ENCODE data around the gene TTC3. TPM values are rescaled to one million over a fixed set of nuclear protein-coding genes. Genes with fewer than 3 reads are reported as not detected.

Gene TTC3
- total RNA-seq, 2 experiments from 2014 or later: 70.2 to 74.0 TPM

GRCh38 chr21:37076087-37076850 lies 3.2 kb downstream of the TTC3 start:
- ATAC-seq: no peak
- POLR2A ChIA-PET: interaction anchor here (0.5 kb wide), 1 partner anchor 32 kb away, joined by 3 read pairs; no protein-coding TSS in a partner anchor
- no peak overlapping the region for H3K27ac Mint-ChIP-seq
- H3K4me3 Mint-ChIP-seq: no peak overlapping the region
- peaks cover 9% of the 10 kb centered on the region for H3K36me3 Mint-ChIP-seq (ENCODE audit: low read depth)
- no peak for DNase-seq
- TF ChIP-seq CTCF (IDR thresholded peaks at IDR 0.05): no peak
- intact Hi-C loops (cut with micrococcal nuclease): loop anchor here (10.0 kb wide), 1 partner anchor 91 kb away; no protein-coding TSS in a partner anchor
- CTCF ChIA-PET: no interaction called here
- H3K4me1 Mint-ChIP-seq (ENCODE audit: low read depth): peaks cover 39% of the 10 kb centered on the region
- H3K27me3 Mint-ChIP-seq: no peaks in the 10 kb centered on the region
- peaks cover 5% of the 10 kb centered on the region for H3K9me3 Mint-ChIP-seq

GRCh38 chr21:37077403-37077802 lies 4.3 kb downstream of the TTC3 start:
- intact Hi-C loops (cut with micrococcal nuclease): loop anchor here (10.0 kb wide), 1 partner anchor 93 kb away; no protein-coding TSS in a partner anchor
- ATAC-seq (no peak), DNase-seq (no peak)
- POLR2A ChIA-PET: no interaction called here
- Mint-ChIP-seq H3K4me1 (ENCODE audit: low read depth) (peaks cover 36% of the 10 kb centered on the region), H3K36me3 (ENCODE audit: low read depth) (peaks cover 6% of the 10 kb centered on the region), H3K4me3 (no peak overlapping the region), H3K27ac (no peak overlapping the region), H3K27me3 (no peaks in the 10 kb centered on the region), H3K9me3 (peaks cover 5% of the 10 kb centered on the region)
- no peak for TF ChIP-seq CTCF (IDR thresholded peaks at IDR 0.05)
- CTCF ChIA-PET: no interaction called here

DNA sequence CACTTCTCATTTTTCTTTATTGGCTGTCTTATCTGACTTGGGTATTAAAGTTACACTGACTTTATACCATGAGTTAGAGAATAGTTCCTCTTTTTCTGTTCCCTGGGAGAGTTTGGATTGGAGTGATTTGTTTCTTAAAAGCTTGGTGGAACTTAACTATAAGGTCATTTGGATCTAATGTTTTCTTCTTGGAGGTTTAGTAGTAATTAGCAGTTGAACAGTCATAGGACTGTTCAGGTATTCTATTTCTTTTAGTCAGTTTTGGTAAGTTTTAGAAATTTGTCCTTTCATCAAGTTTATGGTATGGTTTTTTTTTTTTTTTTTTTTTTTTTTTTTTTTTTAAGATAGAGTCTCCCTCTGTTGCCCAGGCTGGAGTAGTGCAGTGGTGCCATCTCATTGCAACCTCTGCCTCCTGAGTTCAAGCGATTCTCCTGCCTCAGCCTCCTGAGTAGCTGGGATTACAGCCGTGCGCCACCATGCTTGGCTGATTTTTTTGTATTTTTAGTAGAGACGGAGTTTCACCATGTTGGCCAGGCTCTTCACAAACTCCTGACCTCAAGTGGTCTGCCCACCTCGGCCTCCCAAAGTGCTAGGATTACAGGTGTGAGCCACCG lies 6.3 kb downstream of the TTC3 start:
- TF ChIP-seq CTCF (IDR thresholded peaks at IDR 0.05): peak; percentile 68
- POLR2A ChIA-PET: no interaction called here
- H3K36me3 Mint-ChIP-seq (ENCODE audit: low read depth): peaks cover 6% of the 10 kb centered on the region
- H3K27me3 Mint-ChIP-seq: no peaks in the 10 kb centered on the region
- DNase-seq: peak; percentile 32
- H3K27ac Mint-ChIP-seq: no peak overlapping the region
- peaks cover 5% of the 10 kb centered on the region for H3K9me3 Mint-ChIP-seq
- no peak overlapping the region for H3K4me3 Mint-ChIP-seq
- intact Hi-C loops (cut with micrococcal nuclease): loop anchor here (10.0 kb wide), 1 partner anchor 95 kb away; no protein-coding TSS in a partner anchor
- H3K4me1 Mint-ChIP-seq (ENCODE audit: low read depth): peaks cover 47% of the 10 kb centered on the region
- CTCF ChIA-PET: interaction anchor here (0.6 to 1.3 kb wide), 2 partner anchors 41 to 70 kb away, joined by 3 to 4 read pairs; no protein-coding TSS in a partner anchor
- peak; percentile 72 for ATAC-seq

DNA sequence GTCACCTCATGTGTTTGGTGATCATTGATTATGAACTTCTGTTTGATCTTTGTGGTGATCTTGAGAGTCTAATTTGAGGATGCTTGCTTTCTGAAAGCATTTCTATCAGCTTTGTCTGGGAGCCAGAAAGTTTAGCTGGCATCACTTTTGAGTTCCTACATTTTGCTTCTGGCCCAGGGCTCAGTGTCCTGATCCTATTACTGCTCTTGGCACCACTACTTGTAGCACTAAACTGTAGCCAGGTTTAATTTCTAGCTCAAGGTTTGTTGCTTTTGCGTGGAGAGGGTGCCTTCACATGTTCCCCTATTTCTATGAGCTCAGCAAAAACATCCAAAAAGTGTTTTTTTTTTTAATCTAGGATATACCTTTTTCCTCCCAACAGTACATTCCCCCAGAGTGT lies 9.3 kb downstream of the TTC3 start:
- CTCF ChIA-PET: no interaction called here
- H3K4me3 Mint-ChIP-seq: no peak overlapping the region
- ATAC-seq: no peak

More for the DNA sequence above, 9.3 kb downstream of the TTC3 start:
- Mint-ChIP-seq H3K9me3 (peaks cover 5% of the 10 kb centered on the region), H3K27ac (no peak overlapping the region), H3K27me3 (no peaks in the 10 kb centered on the region), H3K36me3 (ENCODE audit: low read depth) (peaks cover 6% of the 10 kb centered on the region), H3K4me1 (ENCODE audit: low read depth) (peaks cover 33% of the 10 kb centered on the region)
- DNase-seq: no peak
- POLR2A ChIA-PET: interaction anchor here (1.4 kb wide), 1 partner anchor 10 kb away, joined by 4 read pairs; no protein-coding TSS in a partner anchor
- TF ChIP-seq CTCF (IDR thresholded peaks at IDR 0.05): no peak
- intact Hi-C loops (cut with micrococcal nuclease): no loop called here
